Cardiac fibroblast (primary cell): ENCODE results near the gene DNM3.
A peak's percentile ranks its signal among the peaks of the same experiment; 100 is the strongest.

Source experiments
- DNase-seq, 2 donors: peaks; one replicate each; pipeline versions ENCODE4 v3.0.0 to v3.0.0-alpha.2; 2010; ENCODE audit warnings: low read depth in 2 of 2
- H3K4me3 ChIP-seq, 2 donors: replicated peaks in 1 of 2; 1 replicate in 1 of 2; 2 replicates in 1 of 2; pipeline ENCODE4 v1.5.1; 2011; ENCODE audit warnings: low read depth in 2 of 2, low read length in 2 of 2, mild to moderate bottlenecking in 2 of 2, moderate library complexity in 1 of 2
- TF ChIP-seq, protein P1 (sequence below): IDR thresholded peaks from one replicate; pipeline ENCODE4 v1.5.1; 2011; ENCODE audit warnings: low read depth, mild to moderate bottlenecking, low read length, inconsistent platforms

DNM3 gene

DNA sequence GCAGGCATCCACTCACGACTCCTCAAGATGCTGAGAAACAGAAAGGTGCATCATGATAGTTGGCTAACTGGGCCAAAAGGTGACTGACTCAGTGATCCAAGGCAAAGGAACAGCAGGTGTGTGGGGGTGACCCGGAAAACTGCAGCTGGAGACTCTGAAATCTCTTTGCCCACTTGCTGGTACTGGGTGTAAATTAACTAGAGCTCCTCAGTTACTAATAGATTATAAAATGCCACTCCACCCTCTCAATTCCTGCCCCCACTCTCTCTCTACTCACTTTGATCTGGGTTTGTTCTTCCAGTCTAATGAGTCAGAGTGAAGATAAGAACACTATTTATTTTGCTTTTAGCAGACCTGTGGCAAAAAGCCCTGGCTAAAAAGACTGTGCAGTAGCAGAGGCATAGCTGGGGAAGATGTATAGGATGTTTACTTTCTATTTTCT lies 609.7 kb downstream of the DNM3 start:
- TF ChIP-seq, protein P1, sequence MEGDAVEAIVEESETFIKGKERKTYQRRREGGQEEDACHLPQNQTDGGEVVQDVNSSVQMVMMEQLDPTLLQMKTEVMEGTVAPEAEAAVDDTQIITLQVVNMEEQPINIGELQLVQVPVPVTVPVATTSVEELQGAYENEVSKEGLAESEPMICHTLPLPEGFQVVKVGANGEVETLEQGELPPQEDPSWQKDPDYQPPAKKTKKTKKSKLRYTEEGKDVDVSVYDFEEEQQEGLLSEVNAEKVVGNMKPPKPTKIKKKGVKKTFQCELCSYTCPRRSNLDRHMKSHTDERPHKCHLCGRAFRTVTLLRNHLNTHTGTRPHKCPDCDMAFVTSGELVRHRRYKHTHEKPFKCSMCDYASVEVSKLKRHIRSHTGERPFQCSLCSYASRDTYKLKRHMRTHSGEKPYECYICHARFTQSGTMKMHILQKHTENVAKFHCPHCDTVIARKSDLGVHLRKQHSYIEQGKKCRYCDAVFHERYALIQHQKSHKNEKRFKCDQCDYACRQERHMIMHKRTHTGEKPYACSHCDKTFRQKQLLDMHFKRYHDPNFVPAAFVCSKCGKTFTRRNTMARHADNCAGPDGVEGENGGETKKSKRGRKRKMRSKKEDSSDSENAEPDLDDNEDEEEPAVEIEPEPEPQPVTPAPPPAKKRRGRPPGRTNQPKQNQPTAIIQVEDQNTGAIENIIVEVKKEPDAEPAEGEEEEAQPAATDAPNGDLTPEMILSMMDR = no peak
- DNase-seq = peak; percentile 35 to 49
- H3K4me3 ChIP-seq = no peak overlapping the region

DNA sequence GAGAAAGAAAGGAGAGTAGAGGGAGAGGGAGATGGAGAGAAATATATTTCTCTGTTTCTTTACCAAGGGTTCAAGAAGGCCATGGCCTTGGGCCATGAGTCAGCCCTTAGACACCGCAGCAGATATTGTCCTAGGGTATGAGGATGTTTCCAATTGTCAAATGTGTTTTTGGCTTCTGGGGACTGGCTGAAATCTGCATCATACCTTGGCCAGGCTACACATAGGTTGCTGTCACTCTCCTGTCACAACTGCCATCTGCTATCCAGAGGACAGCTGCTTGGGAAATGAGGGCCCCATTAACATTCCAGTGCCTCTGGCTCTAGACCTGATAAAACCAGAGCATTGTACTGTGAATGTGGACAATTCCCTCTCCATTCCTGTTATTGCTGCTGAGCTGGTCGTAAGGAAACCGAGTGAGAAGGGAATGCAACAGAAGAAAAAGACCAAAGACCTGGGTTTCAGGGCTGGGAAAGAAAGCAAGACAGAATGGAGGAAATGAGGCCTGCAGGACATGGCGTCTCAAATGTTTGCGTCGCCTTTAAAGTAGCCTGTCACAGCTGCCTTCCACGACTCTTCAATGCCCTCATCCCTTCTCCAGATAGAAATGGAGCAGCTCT lies 611.3 kb downstream of the DNM3 start:
- DNase-seq = no peak
- TF ChIP-seq, protein P1 = no peak
- H3K4me3 ChIP-seq = no peak overlapping the region

DNA sequence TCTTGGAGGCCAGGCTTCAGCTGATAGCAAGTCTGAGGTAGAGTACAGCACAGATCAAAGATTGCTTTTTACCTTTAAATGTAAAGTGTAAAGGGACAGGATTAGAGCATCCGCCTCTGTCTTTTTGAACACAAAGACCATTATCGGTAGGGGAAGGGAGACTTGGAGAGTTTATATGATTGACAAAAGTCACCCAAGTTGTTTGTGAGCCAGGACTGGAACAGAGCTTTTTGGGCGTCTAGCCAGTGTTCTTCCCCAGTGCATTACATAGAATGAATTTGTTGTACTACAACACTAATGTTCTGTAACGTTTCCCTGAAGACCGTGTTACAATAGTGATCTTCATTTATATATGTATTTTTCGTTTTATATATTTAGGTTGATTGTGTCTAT lies 611.9 kb downstream of the DNM3 start:
- TF ChIP-seq, protein P1 = no peak
- no peak for DNase-seq
- no peak overlapping the region for H3K4me3 ChIP-seq

DNA sequence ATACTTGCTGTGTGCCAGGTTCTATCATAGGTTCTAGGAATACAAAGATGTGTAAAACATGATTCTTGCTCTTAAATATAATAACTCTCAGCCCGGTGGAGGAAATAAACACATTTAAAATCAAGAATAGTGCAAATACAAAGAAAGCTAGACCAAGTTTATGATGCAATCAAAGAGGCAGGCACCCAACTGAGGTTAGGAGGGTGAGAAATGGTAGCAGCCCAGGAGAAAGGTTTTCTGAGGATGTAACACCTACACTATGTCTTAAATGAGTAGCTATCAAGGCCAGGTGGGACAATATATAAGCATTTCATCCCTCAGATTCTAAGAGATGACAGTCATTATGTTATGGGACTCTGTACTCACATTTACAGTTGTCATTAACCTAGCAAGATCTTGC lies 612.3 kb downstream of the DNM3 start:
- TF ChIP-seq, protein P1 = no peak
- DNase-seq = no peak
- H3K4me3 ChIP-seq = no peak overlapping the region

DNA sequence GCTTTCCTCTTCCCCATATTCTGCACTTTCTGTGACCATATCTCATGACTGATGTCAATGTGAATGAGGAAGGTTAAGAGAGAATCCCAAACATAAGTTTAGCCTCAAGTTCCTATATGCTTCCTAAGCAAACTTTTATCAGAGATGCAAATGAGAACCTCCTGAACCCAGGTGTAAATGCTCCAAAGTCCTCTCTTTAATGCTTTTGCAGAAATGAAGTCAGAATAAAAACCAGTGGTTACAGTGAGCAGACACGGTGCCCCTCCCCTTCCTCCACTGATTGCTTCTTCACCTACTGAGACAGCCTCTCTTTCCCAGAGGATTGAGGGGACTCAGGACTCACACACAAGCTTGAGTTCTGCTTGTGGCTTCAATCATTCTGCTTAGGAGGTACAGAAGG lies 614.2 kb downstream of the DNM3 start:
- no peak overlapping the region for H3K4me3 ChIP-seq
- no peak for DNase-seq
- TF ChIP-seq, protein P1 = no peak

DNA sequence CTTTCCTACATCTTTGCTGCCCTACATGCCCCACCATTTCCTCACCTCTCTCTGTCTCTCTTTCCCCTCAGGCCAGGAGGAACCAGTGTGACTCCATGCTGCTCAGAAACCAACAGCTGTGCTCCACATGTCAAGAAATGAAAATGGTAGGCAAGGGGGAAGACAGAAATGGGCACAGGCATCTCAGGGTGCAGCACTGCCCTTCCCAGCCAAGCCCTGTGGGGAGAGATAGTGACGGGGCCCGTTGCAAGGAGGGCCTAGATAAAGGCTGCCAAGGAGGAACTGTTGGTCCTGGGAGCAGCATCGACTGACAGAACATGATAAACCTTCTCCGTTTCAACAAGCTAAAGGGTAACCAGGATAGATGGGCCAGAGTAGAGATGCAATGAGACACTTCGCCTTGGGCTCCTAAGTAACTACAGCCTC lies 615.1 kb downstream of the DNM3 start:
- DNase-seq = no peak

More for the DNA sequence above, 615.1 kb downstream of the DNM3 start:
- TF ChIP-seq, protein P1 = no peak
- no peak overlapping the region for H3K4me3 ChIP-seq
